ENCODE results near the gene TMEM63A. TPM values are rescaled to one million over a fixed set of nuclear protein-coding genes. Genes with fewer than 3 reads are reported as not detected.

Gene TMEM63A
- total RNA-seq, 1 donor from 2014 or later = 41.3 TPM

DNA sequence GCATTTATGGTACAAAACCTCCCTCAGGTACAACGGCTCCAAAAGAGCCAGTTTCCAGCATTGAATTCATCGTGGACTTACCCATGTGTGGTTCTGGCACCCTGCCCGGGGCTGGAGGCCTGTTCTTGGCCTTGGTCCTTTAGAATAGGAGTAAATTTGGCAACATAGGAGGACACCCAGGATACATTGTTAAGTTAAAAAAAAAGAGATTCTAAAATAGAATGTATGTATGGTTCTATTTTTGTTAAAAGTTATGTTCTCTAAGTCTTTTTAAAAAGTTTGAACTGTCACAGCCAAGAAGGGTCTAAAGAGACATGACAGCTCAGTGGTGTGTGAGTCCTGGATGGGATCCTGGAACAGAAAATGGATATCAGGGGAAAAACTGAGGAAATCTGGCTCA lies 46.3 kb downstream of the TMEM63A start:
- H3K27ac ChIP-seq = peak overlapping the region; percentile 54 to 65

DNA sequence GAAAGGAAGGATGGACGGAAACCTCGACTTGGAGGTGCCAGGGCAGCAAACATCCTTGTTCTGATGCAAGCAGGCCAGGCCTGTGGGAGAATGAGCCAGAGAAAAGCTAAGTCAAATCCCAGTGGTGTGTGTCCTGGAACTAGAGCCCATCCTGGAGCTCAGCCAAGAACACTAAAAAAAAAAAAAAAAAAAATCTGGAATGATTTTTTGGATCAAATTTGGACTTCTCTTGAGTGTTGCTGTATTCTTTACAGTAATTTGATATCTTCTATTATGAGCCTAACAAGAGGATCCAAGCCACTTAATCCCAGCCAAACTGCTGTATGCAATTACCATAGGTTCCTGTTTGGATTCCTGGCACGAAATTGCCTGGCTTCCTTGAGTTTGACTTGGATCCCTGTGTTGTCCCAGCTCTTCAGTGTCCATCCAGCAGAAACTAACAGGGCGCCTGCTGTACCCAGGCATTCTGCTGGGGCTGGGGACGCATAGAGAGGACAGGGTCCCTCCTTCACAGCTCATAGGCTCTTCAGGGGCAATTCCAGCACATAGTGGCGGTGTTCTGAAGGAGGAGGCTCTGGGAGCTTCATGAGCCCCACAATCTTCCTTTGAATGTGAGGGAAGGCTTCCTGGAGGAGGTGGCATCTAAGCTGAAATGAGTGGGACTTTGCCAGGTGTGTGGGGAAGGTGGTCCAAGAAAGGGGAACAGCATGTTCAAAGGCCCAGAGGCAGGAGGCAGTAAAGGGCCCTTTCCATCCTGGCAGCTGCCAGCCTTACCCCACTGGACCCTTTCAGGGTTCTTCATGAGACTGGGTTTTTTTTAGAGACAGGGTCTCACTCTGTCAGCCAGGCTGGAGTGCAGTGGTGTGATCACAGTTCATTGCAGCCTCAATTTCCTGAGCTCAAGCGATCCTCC lies 47.5 kb downstream of the TMEM63A start:
- H3K36me3 ChIP-seq = peaks cover 24 to 50% of the 10 kb centered on the region in 2 donors
- H3K9me3 ChIP-seq = no peaks in the 10 kb centered on the region
- TF ChIP-seq, protein P1, sequence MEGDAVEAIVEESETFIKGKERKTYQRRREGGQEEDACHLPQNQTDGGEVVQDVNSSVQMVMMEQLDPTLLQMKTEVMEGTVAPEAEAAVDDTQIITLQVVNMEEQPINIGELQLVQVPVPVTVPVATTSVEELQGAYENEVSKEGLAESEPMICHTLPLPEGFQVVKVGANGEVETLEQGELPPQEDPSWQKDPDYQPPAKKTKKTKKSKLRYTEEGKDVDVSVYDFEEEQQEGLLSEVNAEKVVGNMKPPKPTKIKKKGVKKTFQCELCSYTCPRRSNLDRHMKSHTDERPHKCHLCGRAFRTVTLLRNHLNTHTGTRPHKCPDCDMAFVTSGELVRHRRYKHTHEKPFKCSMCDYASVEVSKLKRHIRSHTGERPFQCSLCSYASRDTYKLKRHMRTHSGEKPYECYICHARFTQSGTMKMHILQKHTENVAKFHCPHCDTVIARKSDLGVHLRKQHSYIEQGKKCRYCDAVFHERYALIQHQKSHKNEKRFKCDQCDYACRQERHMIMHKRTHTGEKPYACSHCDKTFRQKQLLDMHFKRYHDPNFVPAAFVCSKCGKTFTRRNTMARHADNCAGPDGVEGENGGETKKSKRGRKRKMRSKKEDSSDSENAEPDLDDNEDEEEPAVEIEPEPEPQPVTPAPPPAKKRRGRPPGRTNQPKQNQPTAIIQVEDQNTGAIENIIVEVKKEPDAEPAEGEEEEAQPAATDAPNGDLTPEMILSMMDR (IDR thresholded peaks at IDR 0.05) = no peak
- peak overlapping the region; percentile 68 to 78 for H3K27ac ChIP-seq
- no peaks in the 10 kb centered on the region for H3K27me3 ChIP-seq
- peaks cover 6 to 18% of the 10 kb centered on the region in 2 donors for H3K4me1 ChIP-seq
- intact Hi-C loops (cut with DNase I) = loop anchor here (2.0 kb wide), 1 partner anchor 18 kb away; no protein-coding TSS in a partner anchor
- H3K4me3 ChIP-seq = no peak overlapping the region
- peak in 1 of 2 donors; percentile 91 for DNase-seq (ENCODE audit: low spot score in 2 of 2)

More for the DNA sequence above, 46.3 kb downstream of the TMEM63A start:
- Histone ChIP-seq H3K4me1 (peaks cover 6 to 18% of the 10 kb centered on the region in 2 donors), H3K9me3 (no peaks in the 10 kb centered on the region), H3K27me3 (no peaks in the 10 kb centered on the region), H3K4me3 (no peak overlapping the region), H3K36me3 (peaks cover 34 to 52% of the 10 kb centered on the region in 2 donors)
- TF ChIP-seq, protein P1 (IDR thresholded peaks at IDR 0.05) = no peak
- DNase-seq (ENCODE audit: low spot score in 2 of 2) = no peak
- intact Hi-C loops (cut with DNase I) = loop anchor here (2.0 kb wide), 1 partner anchor 19 kb away; no protein-coding TSS in a partner anchor

DNA sequence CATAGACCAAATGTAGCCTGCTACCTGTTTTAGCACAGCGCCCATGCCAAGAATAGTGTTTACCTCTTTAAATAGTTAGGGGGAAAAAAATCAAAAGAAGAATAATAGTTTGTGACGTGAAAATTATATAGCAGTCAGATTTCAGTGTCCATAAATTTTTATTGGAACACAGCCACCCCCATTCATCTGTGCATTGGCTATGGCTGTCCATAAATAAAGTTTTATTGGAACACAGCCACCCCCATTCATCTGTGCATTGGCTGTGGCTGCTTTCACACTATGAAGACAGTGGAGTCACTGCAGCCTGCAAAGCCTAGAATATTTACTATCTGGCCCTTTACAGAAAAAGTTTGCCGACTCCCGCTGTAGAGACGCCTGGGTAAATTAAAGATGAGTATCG lies 51.3 kb downstream of the TMEM63A start:
- no peak overlapping the region for H3K4me3 ChIP-seq
- DNase-seq (ENCODE audit: low spot score in 2 of 2) = no peak
- TF ChIP-seq, protein P1 (IDR thresholded peaks at IDR 0.05) = no peak
- intact Hi-C loops (cut with DNase I) = no loop called here
- H3K27me3 ChIP-seq = no peaks in the 10 kb centered on the region
- H3K4me1 ChIP-seq = peaks cover 6 to 16% of the 10 kb centered on the region in 2 donors
- H3K9me3 ChIP-seq = no peaks in the 10 kb centered on the region
- peaks cover 18 to 40% of the 10 kb centered on the region in 2 donors for H3K36me3 ChIP-seq
- no peak overlapping the region for H3K27ac ChIP-seq

DNA sequence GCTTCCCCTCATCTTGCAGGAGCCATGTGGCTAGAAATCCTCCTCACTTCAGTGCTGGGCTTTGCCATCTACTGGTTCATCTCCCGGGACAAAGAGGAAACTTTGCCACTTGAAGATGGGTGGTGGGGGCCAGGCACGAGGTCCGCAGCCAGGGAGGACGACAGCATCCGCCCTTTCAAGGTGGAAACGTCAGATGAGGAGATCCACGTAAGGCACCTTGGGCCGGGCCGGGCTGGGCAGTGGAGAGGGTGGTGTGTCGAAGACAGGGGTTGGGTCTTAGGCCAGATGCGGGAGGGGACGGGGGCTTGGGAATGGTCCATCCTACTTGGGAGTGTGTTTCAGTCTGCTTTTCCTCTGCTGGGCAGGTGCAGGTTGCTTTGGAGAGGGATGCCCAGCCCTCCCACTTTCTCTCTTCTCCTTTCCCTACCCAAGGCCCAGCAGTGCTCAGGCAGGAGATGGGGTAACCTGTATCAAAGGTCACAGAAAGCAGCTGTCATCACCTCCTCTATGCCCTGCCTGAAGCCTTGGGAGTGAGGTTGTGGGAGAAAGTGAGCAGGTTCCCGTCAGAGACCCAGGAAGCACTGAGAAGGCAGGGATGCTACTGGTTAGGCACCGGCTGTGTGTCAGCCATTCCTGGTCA lies 53.4 kb downstream of the TMEM63A start:
- intact Hi-C loops (cut with DNase I) = no loop called here

DNA sequence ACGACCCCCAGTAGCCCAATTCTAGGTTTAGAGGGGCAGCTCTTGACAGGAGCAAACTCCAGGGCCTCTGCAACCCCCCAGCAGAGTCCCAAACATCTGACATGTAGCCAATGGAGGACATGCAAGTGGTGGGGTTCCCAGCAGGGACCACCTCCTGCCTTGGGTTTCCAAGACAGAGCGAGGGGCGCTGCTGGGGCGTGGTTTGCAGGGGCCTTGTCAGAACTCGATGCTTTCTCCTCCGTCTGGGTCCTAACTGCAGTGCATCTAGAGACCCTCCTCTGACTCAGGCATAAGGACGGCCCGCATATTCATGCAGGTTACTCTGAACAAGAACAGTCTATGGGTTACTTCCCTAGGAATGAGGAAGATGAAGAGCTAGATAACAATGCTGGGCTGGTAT lies 55.1 kb downstream of the TMEM63A start:
- Histone ChIP-seq H3K4me3 (no peak overlapping the region), H3K27ac (peak overlapping the region in 1 of 2 donors; percentile 34), H3K27me3 (no peaks in the 10 kb centered on the region), H3K4me1 (peaks cover 0 to 20% of the 10 kb centered on the region in 2 donors), H3K9me3 (no peaks in the 10 kb centered on the region), H3K36me3 (peaks cover 12 to 29% of the 10 kb centered on the region in 2 donors)
- TF ChIP-seq, protein P1 (IDR thresholded peaks at IDR 0.05) = no peak
- no peak for DNase-seq (ENCODE audit: low spot score in 2 of 2)
- intact Hi-C loops (cut with DNase I) = no loop called here

More for the DNA sequence above, 53.4 kb downstream of the TMEM63A start:
- Histone ChIP-seq H3K36me3 (peaks cover 18 to 40% of the 10 kb centered on the region in 2 donors), H3K4me1 (peaks cover 0 to 15% of the 10 kb centered on the region in 2 donors), H3K9me3 (no peaks in the 10 kb centered on the region), H3K27ac (peak overlapping the region in 1 of 2 donors; percentile 21), H3K27me3 (no peaks in the 10 kb centered on the region), H3K4me3 (no peak overlapping the region)
- TF ChIP-seq, protein P1 (IDR thresholded peaks at IDR 0.05) = no peak
- no peak for DNase-seq (ENCODE audit: low spot score in 2 of 2)
